IPS DF 4.7 (cell line): ENCODE measurements around the gene FCRL5.

Experiments used
- DNase-seq: peaks from one replicate; pipeline ENCODE4 v3.0.0-alpha.2; 2013; ENCODE audit warnings: low spot score; ENCODE audit errors: extremely low read depth

Gene FCRL5

GRCh38 chr1:157523774-157524493, 28.4 kb downstream of the FCRL5 start:
- no peak for DNase-seq

- DNase-seq, result no peak
Observed at GRCh38 chr1:157521056-157521455, 31.3 kb downstream of the FCRL5 start.

DNA sequence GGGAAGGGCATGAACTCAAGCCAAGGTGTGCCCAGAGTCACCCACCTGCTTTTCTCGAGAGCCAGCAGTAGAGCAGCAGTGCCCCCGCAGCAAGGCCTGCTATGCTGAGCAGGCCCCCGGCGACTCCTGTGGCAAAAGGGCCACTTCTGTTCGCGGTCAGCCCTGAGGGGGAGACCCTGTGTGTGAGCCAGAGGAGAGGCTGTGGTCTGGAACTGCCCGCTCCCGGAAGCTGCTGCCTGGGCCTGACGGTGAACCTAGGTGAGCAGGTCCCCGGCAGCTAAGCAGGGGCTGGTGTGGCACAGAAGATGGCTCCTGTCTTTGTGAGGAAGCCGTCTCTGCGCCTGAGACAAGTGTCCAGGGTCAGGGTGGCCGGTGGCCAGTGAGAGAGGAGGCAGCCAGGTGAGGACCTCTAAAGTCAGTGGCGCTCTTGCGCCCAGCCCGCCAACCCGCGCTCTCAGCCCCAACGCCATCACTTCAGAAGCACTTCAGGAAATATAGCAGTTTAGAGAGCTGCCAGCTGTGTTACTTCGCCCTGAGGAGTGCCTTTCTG, 31.9 kb downstream of the FCRL5 start:
- no peak for DNase-seq

GRCh38 chr1:157519451-157519850, 32.9 kb downstream of the FCRL5 start:
- no peak for DNase-seq

DNA sequence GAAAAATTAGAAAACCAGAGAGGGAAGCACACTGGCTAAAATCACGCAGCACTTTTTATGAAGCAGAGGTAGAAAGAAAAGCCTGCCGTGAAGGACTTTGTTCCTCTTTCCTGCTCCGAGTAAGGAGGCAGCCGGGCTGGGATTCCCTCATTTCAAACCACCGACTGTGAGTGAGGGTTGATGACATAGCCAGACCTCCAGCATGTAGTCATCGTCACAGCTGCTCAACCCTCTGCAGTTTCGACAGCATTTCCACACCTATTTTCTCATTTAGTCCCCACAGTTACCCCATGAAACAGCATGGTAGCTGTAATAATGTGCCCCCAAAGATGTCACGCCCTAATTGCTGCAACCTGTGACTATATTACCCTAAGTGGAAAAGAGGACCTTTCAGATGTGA, 35.3 kb downstream of the FCRL5 start:
- no peak for DNase-seq

DNA sequence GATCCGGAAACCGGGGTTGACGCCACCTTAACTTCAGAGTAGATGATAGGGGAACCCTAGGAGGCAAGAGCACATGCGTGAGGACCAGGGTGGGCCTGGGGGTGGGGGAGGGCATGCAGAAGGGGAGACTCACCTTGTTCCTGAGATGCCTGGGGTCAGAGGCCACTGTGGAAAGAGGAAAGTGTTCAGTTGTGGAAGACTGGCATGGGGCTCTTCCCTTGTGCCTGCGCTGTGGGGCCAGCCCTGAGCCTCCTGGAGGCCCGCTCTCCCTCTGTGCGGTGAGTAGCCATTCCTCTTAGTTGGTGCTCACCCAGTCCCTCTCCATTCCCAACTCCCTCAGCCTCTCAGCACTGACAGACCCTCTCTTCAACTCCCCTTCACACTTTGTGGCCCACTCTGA, 36.6 kb downstream of the FCRL5 start:
- DNase-seq, result no peak

- no peak for DNase-seq
Observed at GRCh38 chr1:157515141-157515540, 37.2 kb downstream of the FCRL5 start.

DNA sequence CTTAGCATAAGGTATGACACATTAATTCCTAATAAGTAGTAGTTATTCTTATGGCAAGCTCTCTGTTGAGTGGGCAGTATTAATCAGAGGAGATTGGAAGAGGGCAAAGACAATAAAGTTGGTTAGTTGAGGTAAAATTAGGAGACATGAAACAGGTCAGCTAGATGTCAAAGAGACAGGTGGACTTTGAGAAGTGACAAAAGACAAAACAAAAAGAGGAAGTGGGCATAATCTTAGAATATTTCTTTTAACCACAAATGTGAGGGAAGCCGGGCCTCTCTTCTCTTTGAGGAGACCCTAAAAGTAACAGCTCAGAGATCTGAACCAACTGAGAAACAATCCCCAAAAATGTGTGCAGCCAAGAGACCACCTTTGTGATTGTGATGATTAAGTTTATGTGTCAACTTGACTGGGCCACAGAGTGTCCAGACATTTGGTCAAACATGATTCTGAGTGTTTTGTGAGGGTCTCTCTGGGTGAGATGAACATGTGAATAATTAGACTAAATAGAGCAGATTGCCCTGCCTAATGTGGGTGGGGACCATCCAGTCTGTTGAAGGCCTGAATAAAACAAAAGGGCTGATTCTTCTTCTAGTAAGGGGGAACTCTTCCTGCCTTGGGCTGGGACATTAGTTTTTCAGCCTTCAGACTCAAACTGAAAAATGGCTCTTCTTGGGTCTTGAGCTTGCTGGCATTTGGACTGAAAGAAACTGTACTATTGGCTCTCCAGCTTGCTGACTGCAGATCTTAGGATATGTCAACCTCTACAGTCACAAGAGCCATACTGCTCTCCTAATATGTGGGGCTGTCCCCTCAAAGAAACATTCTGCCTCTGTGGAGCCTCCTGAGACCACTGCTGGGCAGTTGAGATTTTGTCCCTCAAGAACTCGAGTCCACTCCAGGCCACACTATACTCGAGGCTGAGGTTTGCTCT, 40.0 kb downstream of the FCRL5 start:
- no peak for DNase-seq

- DNase-seq, result no peak
Observed at GRCh38 chr1:157509546-157510232, 42.6 kb downstream of the FCRL5 start.

DNA sequence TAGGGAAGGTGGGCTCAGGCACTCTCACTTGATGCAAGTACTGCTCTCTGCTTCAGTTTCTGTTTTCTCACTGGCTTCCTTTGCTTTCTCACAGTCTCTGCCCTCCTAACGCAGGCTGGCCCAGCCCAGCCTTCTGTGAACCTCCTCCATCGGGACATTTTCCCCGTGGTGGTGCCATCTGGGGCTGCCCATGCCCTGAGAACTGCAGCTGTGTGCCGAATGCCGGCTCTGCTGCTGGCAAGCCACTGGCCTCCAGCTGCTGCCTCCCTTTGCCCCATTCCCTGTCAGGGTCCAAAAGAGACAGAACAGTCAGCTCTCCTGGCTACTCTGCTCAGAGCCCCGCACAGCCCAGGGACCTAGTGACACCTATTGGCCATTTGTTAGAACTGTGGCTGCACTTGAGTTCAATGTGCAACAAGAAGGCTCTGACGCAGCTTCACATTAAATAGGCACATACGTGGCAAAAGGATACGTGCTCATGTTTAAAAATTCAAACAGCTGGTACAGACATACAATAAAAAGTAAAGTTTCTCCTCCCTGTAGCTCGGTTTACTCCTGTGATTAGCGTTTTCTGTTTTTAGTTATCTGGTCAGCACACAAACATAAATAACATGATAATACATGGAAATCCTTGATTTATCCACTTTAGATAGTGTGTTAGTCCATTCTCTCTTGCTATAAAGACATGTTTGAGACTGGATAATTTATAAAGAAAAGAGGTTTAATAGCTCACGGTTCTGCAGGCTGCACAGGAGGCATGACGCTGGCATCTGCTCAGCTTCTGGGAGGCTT, 46.6 kb downstream of the FCRL5 start:
- no peak for DNase-seq

GRCh38 chr1:157504646-157505045, 47.7 kb downstream of the FCRL5 start:
- DNase-seq, result no peak

DNA sequence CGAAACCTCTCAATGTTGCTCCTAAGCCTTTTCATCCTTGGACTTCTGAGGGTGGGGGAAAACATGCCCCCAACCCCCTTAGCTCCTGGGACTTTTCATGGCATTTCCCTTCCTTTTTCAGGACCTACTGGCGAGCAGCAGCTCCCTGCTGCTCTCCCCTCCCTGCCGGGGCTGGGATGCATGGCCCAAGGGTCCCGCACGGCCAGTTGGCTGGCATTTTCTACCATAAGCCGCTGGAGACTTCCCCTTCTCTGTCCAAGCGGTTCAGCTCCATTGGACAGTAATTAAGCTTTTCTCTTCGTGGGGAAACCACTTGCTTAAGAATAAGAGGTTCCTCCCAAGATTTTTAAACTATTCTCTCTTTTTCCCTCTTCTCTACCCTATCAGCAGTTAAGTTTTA, 52.8 kb downstream of the FCRL5 start:
- DNase-seq, result no peak

- DNase-seq, result no peak
Observed at GRCh38 chr1:157498736-157499090, 53.6 kb downstream of the FCRL5 start.

- DNase-seq, result no peak
Observed at GRCh38 chr1:157497987-157498735, 54.2 kb downstream of the FCRL5 start.

GRCh38 chr1:157497284-157497683, 55.0 kb downstream of the FCRL5 start:
- no peak for DNase-seq

GRCh38 chr1:157496121-157496526, 56.2 kb downstream of the FCRL5 start:
- DNase-seq, result no peak

- no peak for DNase-seq
Observed at GRCh38 chr1:157495285-157495684, 57.0 kb downstream of the FCRL5 start.

DNA sequence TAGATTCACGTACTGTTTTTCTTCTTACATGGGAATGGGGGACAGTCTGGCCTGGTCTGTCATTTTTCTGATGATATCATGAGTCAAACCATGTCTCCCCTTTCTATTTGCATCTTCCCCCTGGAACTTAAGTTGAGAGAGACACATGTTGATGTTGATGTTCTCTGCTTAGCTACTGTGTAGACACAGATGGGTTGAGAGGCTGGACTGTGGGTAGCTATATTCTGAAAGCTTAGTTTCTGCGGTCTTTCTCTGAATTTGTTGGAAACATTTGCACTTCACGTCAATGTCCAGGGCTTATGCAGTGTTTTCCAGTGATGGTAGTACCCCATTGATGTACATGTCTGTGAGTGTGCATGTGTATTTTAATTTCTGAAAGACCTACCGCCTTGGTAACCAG, 58.2 kb downstream of the FCRL5 start:
- no peak for DNase-seq

DNA sequence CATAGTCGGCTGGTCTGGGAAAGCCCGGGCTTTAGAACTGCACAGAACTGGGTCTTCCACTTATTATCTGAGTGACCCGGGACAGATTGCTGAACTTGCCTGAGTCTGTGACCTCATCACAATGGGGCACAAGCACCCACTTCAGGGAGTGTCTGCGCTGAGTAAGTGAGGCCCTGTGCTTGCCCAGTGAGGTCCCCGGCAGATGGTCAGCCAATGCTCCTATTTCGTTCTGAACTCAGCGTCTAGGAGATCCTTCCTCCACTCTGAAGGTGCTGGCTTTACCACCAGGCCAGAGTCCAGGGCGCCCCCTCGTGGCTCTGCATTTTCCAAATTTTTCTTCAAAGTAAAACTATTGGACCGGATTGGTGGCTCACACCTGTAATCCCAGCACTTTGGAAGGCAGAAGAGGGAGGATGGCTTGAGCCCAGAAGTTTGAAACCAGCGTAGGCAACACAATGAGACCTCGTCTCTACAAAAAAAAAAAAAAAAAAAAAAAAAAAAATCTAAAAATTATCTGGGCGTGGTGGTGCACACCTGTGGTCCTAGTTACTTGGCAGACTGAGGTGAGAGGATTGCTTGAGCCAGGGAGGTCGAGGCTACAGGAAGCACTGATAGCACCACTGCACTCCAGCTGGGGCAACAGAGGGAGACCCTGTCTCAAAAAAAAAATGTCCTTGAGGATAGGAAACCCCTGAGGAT, 61.7 kb downstream of the FCRL5 start:
- DNase-seq, result no peak

DNA sequence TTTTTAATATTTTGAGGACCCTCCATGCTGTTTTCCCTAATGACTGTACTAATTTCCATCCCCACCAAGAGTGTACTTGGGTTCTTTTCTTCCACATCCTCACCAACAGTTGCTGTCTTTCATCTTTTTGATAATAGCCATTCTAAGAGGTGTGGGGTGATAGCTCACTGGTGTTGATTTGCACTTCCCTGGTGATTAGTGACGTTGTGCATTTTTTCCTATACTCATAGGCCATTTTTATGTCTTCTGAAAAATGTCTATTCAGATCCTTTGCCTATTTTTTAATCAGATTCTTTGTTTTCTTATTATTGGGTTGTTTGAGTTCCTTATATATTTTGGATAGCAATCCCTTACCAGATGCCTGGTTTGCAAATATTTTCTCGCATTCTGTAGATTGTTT, 64.2 kb downstream of the FCRL5 start:
- no peak for DNase-seq
